Femur (tissue), 1 donor: Measurements from ENCODE around the gene MEA1.

Experiments used
- DNase-seq: peaks from one replicate; pipeline ENCODE4 v3.0.0-alpha.2; 2017

MEA1 gene

DNA sequence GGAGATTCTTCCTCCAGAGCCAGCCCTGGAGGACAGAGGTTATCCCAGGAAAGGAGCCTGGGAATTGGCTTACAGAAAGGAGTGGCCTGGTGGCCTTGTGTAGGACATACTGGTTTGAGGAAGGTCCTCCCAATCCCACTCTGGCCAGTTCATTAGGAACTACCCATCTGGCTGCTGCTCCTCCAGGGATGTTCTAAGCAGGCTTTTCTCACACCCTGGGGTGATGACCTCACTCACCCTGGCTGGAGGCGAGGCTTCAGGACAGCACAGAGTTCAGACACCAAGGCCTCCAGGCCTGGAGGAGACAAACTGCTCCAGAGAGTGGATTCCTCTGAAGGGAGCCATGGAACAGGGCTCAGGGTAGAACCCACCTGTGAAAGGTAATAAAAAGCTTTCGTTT is 44.3 kb downstream of the MEA1 start:
- no peak for DNase-seq

- no peak for DNase-seq
Observed at GRCh38 chr6:42968783-42969182, 45.0 kb downstream of the MEA1 start.

DNA sequence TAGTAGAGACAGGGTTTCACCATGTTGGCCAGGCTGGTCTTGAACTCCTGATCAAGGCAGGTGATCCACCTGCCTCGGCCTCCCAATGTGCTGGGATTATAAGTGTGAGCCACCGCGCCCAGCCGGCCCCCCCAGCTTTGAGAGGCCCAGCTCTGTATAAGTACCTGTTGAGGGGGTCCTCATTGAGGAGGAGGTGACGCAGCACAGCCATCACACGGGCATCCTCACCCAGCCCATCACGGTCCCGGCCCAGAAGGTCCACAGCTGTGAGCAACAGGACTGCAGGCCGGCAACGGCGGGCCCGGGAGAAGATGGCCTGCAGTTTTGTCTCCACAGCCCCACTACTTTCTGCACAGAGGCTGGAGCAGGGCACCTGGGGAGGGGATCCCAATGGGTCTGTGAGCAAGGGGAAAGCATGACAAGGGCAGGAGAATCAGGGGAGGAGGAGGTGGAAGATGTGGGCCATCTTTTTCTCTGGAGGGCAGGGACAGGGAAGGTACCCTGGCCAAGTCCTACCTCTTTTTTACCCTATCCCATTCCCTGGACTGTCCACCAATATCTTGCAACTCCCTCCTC is 45.5 kb downstream of the MEA1 start:
- no peak for DNase-seq

- no peak for DNase-seq
Observed at GRCh38 chr6:42967228-42967627, 46.5 kb downstream of the MEA1 start.

- no peak for DNase-seq
Observed at GRCh38 chr6:42966571-42966970, 47.2 kb downstream of the MEA1 start.

DNA sequence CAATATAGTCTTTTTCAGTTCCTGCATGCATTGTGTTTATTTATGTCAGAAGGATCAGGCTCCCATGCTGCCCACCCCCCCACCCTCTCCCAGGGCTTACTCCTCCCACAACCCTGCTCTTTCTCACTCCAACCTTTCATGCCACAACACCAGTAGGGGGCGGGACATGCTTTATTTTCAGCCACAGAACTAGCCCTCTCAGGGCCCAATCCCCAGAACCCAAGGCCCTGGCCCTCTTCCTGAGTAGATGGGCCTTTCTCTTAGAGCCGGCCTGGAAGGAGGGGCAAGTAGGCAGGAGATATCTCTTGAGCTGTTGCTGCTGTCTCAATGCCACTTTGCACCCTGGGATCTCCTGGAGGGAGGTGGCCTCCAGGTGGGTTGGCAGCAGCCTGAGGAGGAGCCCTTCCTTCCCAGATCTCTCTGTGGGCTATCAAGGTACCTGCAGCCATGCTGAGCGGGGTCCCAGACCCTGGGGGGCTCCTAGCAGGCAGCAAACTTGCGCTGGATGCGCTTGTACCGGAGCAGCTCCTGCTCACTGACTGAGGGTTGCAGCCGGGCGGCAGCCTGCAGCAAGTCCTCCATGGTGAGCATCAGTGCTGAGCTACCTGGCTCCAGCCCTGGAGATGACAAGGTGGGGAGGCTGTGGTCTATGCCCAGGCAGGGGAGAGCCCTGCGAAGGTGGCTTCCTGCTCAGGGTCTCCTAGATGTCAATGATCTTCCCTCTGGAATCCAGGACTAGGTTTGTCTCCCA is 49.7 kb downstream of the MEA1 start:
- no peak for DNase-seq

- no peak for DNase-seq
Observed at GRCh38 chr6:42963179-42963854, 50.4 kb downstream of the MEA1 start.

- no peak for DNase-seq
Observed at GRCh38 chr6:42962502-42963178, 51.1 kb downstream of the MEA1 start.

DNA sequence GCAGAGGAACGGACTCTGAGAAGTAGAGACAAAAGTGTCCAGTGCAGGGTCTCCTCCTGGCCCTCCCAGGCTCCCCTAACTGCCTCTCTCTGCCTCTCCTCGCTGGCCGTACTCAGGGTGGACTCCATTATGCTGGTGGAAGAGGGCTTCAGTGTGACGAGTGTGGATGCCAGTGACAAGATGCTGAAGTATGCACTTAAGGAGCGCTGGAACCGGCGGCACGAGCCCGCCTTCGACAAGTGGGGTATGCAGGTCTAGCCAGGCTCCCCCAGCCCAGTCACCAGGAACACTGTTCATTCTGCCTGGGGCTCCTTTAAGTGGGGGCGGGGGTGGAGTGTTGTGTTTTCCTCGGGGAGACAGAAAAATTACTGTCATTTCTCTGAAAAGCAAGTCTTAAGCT is 51.6 kb downstream of the MEA1 start:
- DNase-seq: no peak
